ENCODE results near the gene CSPG4.

DNA sequence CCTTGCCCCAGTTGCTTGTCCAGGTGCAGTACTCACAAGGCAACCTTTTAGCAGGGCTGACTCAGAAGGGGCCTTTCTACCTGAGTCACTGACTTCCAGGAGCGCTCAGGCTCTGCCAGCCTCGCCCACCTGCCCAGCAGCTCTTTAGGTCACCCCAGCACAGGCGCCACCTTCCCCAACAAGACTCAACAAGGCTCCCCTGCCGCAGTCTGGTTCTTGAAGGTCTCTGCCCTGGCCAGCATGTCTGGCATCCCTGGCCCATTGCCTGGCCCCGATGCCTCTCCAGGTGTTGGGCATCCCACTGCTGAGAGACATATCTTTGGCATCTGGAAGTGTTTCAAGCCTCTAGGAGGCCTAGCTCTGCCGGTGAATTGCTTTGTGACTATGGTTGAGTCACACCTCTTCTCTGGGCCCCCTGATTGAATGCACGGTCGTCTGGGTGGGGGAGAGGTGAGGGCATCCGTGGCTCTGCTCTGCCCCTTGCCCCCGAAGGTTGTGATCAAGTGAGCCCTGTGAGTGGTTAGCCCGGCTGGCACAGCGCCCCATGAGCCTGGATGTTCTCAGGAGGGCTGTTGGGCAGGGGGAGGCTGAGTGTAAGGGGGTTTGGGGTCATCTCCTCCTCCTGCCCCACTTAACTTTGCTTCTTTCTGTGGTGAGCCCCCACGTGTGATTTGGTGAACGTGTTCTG is 43.3 kb downstream of the CSPG4 start:
- TF ChIP-seq POLR2A (IDR thresholded peaks at IDR 0.05; ENCODE audit: control extremely low read depth in 1 of 2, low read depth in 2 of 2, low read length in 2 of 2) (no peak), EZH2 (IDR thresholded peaks at IDR 0.05; ENCODE audit: low read depth, low read length, severe bottlenecking) (no peak), YY1 (IDR thresholded peaks at IDR 0.05; ENCODE audit: low read depth, low read length) (no peak), CEBPB (IDR thresholded peaks at IDR 0.05; ENCODE audit: low read depth, low read length) (no peak), EP300 (IDR thresholded peaks at IDR 0.05; ENCODE audit: borderline replicate concordance in 1 of 2, low read depth in 2 of 2, low read length in 2 of 2) (no peak), POLR2AphosphoS5 (IDR thresholded peaks at IDR 0.05; ENCODE audit: low read depth, low read length) (no peak), FOSL1 (IDR thresholded peaks at IDR 0.05; ENCODE audit: insufficient read depth, low read depth, low read length) (no peak), TAF1 (IDR thresholded peaks at IDR 0.05; ENCODE audit: low read depth, low read length) (no peak), GABPA (IDR thresholded peaks at IDR 0.05; ENCODE audit: borderline replicate concordance, insufficient read depth, low read length) (no peak), TCF12 (IDR thresholded peaks at IDR 0.05; ENCODE audit: low read depth, low read length) (no peak), PHF8 (conservative IDR thresholded peaks at IDR 0.05; ENCODE audit: low read depth, low read length) (no peak), JUND (IDR thresholded peaks at IDR 0.05; ENCODE audit: low read length) (no peak)
- TF ChIP-seq, protein P1, sequence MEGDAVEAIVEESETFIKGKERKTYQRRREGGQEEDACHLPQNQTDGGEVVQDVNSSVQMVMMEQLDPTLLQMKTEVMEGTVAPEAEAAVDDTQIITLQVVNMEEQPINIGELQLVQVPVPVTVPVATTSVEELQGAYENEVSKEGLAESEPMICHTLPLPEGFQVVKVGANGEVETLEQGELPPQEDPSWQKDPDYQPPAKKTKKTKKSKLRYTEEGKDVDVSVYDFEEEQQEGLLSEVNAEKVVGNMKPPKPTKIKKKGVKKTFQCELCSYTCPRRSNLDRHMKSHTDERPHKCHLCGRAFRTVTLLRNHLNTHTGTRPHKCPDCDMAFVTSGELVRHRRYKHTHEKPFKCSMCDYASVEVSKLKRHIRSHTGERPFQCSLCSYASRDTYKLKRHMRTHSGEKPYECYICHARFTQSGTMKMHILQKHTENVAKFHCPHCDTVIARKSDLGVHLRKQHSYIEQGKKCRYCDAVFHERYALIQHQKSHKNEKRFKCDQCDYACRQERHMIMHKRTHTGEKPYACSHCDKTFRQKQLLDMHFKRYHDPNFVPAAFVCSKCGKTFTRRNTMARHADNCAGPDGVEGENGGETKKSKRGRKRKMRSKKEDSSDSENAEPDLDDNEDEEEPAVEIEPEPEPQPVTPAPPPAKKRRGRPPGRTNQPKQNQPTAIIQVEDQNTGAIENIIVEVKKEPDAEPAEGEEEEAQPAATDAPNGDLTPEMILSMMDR (IDR thresholded peaks at IDR 0.05; ENCODE audit: control extremely low read depth in 1 of 3, insufficient read depth in 1 of 3, low read depth in 1 of 3, low read length in 3 of 3) = no peak
- TF ChIP-seq, protein P2, sequence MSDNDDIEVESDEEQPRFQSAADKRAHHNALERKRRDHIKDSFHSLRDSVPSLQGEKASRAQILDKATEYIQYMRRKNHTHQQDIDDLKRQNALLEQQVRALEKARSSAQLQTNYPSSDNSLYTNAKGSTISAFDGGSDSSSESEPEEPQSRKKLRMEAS (IDR thresholded peaks at IDR 0.05) = no peak

All from H1 (cell line).